Measurements from ENCODE around the gene TMEM270.
"Not testable (repeated sequence)": the region's sequence is repeated elsewhere in the genome, so short reads cannot be mapped to it uniquely, and the experiment has no call there.

TMEM270 gene, protein sequence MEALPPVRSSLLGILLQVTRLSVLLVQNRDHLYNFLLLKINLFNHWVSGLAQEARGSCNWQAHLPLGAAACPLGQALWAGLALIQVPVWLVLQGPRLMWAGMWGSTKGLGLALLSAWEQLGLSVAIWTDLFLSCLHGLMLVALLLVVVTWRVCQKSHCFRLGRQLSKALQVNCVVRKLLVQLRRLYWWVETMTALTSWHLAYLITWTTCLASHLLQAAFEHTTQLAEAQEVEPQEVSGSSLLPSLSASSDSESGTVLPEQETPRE

DNA sequence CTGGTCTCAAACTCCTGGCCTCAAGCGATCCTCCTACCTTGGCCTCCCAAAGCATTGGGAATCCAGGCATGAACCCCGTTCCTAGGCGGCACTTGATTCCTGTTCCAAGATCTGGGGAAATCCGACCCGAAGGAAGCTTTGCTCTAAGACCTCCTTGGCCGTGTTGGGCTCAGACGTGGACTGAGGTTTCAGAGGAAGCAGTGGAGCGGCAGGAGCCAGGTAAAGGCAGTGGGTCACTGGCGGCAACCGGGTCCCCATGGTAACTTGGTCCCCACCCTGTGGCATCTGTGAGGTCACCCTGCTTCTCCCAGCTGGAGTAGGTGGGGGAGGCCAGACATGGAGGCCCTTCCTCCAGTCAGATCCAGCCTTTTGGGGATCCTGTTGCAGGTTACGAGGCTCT, at the start of gene TMEM270:
Gene TMEM270, plus strand, starts transcription at position 301 of the 400 bp plus-strand sequence. Its CDS starts 36 bp downstream, at position 337.
- DNase-seq (ENCODE audit: low read depth in 2 of 2, low spot score in 1 of 2): no peak

DNA sequence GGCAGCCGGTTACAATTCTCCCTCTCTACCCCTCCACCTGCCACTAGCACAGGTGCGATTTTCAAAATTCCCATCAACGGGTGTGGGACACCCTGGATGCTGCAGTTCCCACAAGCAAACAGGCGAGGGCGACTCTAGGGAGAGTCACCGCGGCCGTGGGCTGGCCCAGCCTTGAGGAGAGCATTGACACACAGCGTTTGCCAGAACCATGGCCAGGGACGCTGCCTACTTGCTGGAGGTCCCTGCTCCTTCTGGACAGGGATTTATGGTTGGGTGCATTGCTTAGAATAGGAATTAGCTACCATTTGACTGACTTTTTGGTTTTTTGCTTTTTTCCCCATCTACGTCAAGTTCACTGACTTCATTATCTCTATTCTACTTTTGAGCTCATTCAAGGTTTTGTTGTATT, 49.2 kb upstream of the TMEM270 start:
- DNase-seq (ENCODE audit: low read depth in 2 of 2, low spot score in 1 of 2): peak in 1 of 2 donors; percentile 10

DNA sequence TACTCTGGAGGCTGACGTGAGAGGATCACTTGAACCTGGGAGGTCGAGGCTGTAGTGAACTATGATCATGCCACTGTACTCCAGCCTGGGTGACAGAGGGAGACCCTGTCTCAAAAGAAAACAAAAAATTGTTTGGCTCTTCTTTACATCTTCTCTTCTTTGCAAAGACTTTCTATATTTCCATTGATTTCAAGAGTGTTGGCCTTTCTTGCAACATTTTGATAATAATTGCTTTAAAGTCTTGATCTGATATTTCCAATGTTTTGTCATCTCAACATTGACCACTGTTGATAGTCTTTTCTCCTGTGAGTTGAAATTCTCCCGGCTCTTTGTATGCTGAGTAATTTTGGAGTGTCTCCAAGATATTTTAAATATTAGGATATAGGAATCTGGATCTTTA, 48.0 kb upstream of the TMEM270 start:
- DNase-seq (ENCODE audit: low read depth in 2 of 2, low spot score in 1 of 2): no peak

DNA sequence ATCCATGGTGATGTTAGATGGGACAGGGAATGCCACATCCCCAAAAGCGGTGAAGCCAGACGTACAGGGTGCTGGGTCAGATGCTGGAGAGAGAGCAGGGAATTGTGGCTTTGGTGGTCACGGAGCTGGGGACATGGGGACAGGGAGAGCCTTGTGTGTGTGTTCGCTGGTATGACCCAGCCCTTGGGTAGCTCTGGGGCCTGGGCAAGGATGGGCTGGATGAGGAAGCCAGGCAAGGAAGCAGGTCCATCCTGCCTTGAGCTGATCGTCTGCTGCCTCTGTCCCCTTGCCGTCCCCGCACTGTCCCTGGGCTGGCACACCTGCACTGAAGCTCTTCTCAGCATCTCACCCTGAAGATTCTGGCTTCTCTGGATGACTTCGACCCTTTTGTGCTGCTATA, 45.5 kb upstream of the TMEM270 start:
- no peak for DNase-seq (ENCODE audit: low read depth in 2 of 2, low spot score in 1 of 2)

- DNase-seq (ENCODE audit: low read depth in 2 of 2, low spot score in 1 of 2): no peak
Measured at GRCh38 chr7:73817121-73817520, 43.8 kb upstream of the TMEM270 start.

- DNase-seq (ENCODE audit: low read depth in 2 of 2, low spot score in 1 of 2): no peak
Measured at GRCh38 chr7:73820013-73820412, 40.9 kb upstream of the TMEM270 start.

DNA sequence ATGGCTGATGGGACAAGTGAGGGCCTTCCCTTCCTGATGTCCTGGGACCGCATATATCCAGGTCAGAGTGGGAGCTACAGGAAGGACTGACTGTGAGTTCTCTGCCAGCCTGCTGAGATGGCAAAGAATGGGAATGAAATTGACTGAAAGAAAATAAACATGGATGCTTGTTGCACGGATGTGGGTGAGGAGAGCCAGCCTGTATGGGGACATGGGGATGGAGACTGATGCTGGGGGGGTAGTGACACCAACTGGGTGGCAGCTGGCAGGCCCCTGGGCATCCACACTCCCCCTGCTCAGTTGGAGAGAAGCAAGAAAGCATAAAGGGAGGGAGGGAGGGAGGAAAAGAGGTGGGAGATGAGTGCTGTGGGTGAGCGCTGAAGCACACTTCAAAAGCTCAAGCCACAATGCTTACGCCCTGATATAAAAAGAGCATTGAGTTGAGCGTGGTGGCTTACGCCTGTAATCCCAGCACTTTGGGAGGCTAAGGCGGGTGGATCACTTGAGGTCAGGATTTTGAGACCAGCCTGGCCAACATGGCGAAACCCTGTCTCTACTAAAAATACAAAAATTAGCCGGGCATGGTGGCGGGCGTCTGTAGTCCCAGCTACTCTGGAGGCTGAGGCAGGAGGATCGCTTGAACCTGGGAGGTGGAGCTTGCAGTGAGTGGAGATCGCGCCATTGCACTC, 39.2 kb upstream of the TMEM270 start:
- DNase-seq (ENCODE audit: low read depth in 2 of 2, low spot score in 1 of 2): not testable (repeated sequence)

DNA sequence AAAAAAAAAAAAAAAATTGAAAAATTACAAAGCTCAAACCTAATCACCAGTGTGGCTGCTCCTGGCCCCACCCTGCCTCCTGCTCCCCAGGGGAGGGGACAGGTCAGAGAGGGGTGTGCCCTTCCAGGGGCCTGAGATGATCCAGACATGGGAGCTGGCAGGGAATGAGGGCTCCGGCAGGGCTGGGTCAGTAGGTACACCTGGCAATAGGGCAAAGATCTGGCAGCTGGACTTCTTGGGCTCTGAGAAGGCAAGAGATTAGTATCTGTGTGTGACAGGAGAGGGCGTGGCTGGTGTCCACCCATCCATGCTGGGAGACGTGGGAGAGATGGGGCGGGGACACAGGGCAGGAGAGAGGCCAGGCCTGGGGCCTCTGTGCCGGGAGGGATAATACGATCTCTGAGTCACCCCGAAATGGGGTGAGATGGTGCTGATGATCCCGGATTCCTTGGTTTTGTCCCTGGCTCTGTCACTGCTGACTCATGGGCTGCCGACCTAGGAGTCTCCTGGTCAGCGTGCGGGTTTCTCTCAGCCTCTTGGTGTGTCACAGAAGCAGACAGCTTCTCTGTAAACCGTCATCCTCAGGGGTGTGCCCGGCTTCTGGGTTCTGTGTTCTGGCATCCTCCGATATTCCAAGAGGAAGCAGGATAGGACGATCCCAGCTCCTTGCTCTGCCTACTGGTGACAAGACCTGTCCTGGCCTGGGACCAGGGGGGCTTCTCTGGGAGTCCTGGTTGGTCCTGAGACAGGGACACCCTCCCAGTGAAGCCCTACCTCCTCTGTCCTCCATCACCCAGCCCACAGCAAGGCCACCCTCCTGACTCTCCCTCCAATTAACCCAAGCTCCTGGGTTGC, 38.4 kb upstream of the TMEM270 start:
- no peak for DNase-seq (ENCODE audit: low read depth in 2 of 2, low spot score in 1 of 2)

DNA sequence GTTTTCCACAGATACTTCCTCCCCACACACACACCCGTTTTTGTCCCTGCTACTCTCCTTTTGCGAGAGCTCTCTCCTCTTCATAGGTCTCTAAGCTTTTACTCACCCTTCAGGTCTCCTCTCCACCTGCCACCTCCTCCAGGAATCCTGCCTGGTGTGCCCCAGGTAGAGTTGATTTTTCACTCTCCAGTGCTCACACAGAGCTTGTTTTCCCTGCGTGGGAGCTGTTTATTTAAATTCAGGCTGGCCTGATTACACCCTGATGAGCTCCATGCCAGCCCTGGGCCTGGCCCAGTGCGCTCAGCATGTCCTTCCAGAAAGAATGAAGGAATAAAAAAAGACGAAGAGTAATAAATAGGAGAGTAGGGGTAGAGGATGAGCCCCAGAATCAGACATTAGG, 37.7 kb upstream of the TMEM270 start:
- DNase-seq (ENCODE audit: low read depth in 2 of 2, low spot score in 1 of 2): no peak

GRCh38 chr7:73823873-73824592, 36.9 kb upstream of the TMEM270 start:
- no peak for DNase-seq (ENCODE audit: low read depth in 2 of 2, low spot score in 1 of 2)

GRCh38 chr7:73824986-73825385, 36.0 kb upstream of the TMEM270 start:
- DNase-seq (ENCODE audit: low read depth in 2 of 2, low spot score in 1 of 2): no peak

GRCh38 chr7:73827567-73828106, 33.3 kb upstream of the TMEM270 start:
- DNase-seq (ENCODE audit: low read depth in 2 of 2, low spot score in 1 of 2): no peak

GRCh38 chr7:73828107-73828803, 32.7 kb upstream of the TMEM270 start:
- no peak for DNase-seq (ENCODE audit: low read depth in 2 of 2, low spot score in 1 of 2)

- DNase-seq (ENCODE audit: low read depth in 2 of 2, low spot score in 1 of 2): no peak
Measured at GRCh38 chr7:73828972-73829371, 32.0 kb upstream of the TMEM270 start.

DNA sequence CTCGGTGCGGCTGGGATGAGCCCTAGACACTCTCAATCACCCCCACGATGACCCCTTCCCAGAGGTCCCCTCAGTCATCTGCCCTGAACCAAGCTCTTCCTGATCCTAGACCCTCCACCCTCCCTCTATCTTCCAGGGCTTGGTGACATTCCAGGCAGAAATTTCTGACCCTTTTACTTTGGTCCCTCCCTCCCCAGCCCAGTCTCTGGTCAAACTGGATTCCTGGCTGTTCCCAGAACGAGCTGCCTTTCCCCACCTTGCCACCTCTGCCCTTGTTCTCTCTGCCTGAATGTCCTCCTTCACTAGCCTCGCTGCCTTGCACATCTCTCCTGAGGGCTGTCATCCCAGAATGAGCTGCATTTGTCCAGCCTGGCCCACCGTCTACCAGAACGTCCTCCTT, 31.5 kb upstream of the TMEM270 start:
- DNase-seq (ENCODE audit: low read depth in 2 of 2, low spot score in 1 of 2): no peak

GRCh38 chr7:73829921-73830680, 30.9 kb upstream of the TMEM270 start:
- DNase-seq (ENCODE audit: low read depth in 2 of 2, low spot score in 1 of 2): no peak

DNA sequence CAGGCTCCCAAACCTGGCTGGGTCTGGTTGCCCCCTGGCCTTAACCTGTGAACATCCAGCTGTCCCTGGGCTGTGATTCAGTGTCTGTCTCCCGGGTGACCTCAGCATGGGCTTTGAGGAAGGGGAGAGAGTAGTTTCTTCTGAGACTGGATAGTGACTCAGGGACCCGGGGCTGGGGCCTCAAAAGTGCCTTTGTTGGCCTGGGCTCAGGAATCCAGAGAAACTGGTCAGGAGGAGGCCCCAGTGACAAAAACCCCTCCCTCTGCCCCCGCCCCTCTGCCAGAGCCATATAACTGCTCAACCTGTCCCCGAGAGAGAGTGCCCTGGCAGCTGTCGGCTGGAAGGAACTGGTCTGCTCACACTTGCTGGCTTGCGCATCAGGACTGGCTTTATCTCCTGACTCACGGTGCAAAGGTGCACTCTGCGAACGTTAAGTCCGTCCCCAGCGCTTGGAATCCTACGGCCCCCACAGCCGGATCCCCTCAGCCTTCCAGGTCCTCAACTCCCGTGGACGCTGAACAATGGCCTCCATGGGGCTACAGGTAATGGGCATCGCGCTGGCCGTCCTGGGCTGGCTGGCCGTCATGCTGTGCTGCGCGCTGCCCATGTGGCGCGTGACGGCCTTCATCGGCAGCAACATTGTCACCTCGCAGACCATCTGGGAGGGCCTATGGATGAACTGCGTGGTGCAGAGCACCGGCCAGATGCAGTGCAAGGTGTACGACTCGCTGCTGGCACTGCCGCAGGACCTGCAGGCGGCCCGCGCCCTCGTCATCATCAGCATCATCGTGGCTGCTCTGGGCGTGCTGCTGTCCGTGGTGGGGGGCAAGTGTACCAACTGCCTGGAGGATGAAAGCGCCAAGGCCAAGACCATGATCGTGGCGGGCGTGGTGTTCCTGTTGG, 30.0 kb upstream of the TMEM270 start, which contains the start of gene CLDN4:
Gene CLDN4, plus strand, starts transcription at position 316 of the 903 bp plus-strand sequence. Its CDS starts 206 bp downstream, at position 522.
- no peak for DNase-seq (ENCODE audit: low read depth in 2 of 2, low spot score in 1 of 2)

DNA sequence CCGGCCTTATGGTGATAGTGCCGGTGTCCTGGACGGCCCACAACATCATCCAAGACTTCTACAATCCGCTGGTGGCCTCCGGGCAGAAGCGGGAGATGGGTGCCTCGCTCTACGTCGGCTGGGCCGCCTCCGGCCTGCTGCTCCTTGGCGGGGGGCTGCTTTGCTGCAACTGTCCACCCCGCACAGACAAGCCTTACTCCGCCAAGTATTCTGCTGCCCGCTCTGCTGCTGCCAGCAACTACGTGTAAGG, 29.4 kb upstream of the TMEM270 start:
- DNase-seq (ENCODE audit: low read depth in 2 of 2, low spot score in 1 of 2): no peak

All from stimulated activated CD8-positive, alpha-beta memory T cell treated with anti-CD3 and anti-CD28 coated beads, Interleukin-4, amount 100 ng/mL, for 4 hours (primary cell).